HG02588 (cell line): Measurements from ENCODE around the gene CDK11B.
"Not testable (repeated sequence)": the region's sequence is repeated elsewhere in the genome, so short reads cannot be mapped to it uniquely, and the experiment has no call there.

Experiments
- ATAC-seq: cut with Tn5 transposase; IDR thresholded peaks from one replicate; pipeline ENCODE4 v1.9.1; 2021; ENCODE audit warnings: mild to moderate bottlenecking, moderate library complexity; ENCODE audit not compliant: unreplicated experiment

Gene CDK11B

DNA sequence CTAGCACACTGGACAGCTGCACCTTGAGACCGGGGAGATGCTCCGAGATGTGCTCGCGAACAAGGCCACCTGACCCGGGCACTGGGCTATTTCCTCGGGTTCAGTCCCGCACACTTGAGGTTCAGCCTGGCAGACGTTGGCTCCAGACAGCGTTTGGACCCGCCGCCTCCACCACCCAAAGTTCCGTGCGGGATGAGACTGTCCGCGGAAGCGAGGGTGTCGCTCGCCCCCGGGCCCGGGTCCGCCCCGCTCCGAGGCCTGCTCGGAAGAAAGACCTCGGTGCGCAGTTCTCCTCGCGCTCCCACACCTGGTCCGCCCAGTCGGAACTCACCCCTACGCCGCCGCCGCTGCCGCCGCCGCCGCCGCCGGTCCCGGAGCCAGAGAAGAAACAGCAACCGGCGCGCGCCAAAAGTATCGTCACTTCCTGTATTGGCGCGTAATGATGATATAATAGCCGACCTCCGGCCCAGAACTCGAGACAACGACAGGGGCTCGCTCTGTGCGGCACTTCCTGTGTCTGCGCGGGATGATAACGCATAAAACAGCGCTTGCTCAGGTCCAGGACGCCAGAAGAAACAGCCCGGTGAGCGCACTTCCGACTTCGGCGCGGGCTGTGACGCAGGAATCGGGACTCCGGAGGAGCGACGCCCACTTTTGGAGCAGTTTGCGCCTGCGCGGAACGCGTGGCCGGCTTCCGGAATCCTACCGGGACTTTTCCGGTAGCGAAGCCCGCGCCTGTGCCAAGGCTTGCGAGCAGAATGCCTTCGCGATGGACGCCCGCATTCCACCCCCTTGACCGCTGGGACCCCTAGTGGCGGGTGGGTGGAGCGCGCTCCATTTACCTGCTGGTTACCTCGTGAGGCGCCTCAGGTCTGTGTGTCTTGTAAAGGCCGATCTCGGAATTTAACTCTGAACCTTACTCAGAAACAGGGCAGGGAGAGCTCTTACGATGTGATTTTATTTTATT is at the start of gene CDK11B:
Gene CDK11B, minus strand, starts transcription at position 422 of the 967 bp plus-strand sequence. CDS start 1,519 bp downstream, outside the sequence.
- ATAC-seq: peak; percentile 85

DNA sequence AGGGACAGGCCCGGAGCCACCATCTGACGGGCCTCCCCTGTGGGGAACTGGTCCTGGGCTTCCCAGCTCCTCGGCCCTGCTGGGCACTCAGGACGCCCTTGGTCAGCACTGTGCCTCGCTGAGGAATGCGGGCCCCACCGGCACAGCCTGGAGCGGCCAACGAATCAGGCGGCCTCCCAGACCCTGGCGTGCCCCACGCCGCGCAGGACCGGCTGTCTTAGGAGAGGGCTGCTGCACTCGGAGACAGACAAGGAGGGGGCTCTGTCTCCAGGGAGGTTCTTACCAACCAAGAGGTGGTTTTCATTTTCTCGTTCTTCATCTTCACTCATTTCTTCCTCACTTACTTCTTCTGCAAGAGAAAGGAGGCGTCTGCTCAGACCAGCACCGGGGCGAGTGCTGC is 49.1 kb upstream of the CDK11B start:
- not testable (repeated sequence) for ATAC-seq

DNA sequence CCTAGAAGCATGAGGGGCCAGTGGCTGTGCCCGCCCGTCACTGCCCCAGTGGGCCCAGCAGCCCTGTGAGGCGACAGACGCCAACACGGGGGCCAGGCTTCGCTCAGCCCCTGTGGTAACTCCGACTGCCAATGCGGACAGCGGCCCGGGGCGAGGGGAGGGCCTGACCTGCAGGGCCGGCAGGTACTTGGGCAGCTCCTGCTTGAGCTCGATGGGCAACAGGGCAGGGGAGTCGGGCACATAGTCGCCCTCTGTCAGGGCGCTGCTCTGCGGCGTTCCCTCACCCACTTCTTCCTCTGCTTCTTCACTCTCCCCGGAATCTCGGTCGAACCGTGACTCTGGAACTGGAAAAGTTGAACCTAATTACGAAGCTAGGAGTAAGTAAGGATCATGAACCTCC is 48.4 kb upstream of the CDK11B start:
- ATAC-seq: not testable (repeated sequence)

DNA sequence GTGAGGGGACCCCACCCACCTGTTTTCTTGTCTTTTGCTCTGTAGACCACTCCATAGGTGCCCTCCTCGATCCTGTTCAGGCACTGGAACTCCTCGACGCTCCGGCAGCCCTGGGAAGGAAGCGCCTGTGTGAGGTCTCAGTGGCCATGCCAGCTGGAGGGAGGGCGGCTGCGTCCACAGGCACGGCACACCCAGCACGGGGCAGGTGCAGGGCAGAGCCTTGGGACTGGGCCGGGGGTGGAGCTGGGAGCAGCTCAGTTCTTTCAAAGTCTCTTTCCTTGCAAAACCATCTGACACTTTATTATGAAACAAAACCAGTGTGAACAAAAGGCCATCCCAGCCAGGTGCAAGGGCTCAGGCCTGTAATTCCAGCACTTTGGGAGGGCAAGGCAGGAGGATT is 46.8 kb upstream of the CDK11B start:
- ATAC-seq: not testable (repeated sequence)

DNA sequence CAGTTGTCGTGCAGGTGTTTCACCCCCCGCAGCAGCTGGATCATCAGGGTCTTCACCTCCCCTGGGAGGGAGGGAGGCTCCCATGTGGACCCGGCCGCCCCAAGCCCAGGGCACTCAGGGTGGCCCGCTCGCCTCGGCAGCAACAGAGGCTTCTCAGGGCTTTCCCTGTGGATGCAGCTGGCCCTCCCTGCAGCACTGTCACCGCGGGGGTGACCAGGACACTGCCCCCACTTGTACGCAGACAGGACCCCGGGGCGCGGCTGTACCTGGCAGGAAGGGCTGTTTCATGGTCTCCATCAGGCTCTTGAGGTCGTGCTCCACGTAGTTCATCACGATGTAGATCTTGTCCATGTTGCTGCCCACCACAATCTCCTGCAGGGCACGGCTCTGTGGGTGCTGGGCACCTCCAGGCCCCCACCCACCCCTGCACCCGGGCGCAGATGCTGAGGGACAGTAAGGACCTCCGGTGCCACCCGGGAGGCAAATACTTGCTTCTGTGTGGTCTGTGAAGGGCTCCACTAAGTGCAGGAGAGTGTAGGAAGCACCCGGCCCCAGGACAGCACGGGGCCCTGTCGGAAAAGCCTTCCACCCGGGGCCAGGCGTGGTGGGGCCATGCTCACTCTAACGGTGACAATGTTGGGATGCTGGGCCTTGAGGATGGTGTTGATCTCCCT is 45.6 kb upstream of the CDK11B start:
- ATAC-seq: not testable (repeated sequence)

DNA sequence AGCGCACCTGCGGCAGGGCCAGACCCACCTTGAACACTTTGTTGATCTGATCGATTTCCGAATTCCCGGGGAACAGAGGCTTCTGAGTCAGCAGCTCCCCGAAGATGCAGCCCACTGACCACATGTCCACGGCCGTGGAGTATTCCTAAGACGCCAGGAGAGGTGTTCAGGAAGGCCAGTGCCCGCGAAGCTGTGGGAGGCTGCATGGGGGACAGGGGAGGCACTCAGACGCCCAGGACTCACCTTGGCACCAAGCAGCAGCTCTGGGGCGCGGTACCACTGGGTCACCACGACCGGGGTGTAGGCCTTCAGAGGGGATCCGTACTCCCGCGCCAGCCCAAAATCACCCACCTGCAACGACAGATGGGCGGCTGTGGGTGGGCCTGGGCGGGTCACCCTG is 45.0 kb upstream of the CDK11B start:
- no peak for ATAC-seq

DNA sequence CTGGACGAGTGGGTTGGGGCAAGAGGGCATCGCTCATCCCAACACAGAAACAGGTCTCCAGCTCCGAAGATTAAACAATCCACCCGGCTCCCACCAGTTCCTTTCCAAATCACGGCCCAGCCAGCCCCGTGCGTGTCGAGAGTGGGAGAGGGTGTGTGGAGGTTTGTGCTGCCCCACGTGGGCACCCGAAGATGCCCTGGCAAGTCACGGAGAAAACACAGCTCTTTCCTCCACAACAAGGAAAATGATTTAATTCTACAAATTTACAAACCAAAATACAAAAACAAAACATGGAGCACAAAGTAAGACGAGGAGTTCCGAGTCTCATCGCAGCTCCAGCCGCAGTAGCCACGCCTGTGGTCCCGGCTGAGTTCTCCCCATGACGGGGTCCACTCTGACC is 43.7 kb upstream of the CDK11B start:
- not testable (repeated sequence) for ATAC-seq

DNA sequence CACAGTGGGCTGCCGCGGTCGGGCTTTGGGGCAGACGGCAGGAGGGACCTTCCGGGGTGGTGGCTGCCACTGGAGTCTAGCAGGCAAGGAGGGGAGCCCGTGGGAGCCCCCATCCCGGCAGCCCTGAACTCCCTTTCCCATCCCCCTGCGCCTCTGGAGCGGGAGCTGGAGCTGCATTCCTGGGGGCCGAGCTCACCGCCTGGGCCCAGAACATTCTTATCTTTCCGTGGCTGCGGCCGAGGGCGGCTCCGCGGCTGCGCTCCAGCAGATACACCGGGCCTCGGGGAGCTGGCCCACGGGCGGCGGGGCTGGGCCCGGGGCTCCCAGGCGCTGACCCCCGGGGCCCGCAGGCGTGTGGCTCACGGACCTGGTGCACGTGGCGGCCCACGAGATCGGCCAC is 41.8 kb upstream of the CDK11B start:
- not testable (repeated sequence) for ATAC-seq

DNA sequence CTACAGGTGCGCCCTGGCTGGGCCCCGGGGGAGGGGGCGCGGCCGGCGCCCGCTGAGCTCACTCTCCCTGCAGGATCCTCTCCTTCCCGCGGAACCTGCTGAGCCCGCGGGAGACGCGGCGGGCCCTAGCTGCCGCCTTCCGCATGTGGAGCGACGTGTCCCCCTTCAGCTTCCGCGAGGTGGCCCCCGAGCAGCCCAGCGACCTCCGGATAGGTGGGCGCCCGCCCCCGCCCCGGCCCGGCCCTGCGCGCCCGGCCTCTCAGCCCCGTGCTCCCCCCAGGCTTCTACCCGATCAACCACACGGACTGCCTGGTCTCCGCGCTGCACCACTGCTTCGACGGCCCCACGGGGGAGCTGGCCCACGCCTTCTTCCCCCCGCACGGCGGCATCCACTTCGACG is 41.3 kb upstream of the CDK11B start:
- not testable (repeated sequence) for ATAC-seq

DNA sequence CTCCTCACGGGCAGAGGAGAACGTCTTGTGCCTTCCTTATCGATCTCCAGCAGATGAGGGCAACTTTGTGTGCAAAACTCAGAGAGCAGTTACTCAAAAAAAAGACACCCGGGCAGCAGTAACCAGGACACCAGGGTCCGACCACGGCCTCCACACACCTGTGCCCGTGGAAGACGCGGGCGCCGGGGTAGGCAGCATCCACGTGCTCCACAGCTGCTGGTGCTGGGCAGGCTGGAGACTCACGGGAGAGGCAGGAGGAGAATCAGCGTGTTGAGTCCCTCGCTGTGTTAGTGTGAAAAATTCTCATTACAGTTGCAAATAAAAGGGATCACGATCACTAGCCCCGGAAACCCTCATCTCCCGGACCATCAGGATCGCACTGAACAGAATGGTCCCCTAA is 40.3 kb upstream of the CDK11B start:
- ATAC-seq: not testable (repeated sequence)

DNA sequence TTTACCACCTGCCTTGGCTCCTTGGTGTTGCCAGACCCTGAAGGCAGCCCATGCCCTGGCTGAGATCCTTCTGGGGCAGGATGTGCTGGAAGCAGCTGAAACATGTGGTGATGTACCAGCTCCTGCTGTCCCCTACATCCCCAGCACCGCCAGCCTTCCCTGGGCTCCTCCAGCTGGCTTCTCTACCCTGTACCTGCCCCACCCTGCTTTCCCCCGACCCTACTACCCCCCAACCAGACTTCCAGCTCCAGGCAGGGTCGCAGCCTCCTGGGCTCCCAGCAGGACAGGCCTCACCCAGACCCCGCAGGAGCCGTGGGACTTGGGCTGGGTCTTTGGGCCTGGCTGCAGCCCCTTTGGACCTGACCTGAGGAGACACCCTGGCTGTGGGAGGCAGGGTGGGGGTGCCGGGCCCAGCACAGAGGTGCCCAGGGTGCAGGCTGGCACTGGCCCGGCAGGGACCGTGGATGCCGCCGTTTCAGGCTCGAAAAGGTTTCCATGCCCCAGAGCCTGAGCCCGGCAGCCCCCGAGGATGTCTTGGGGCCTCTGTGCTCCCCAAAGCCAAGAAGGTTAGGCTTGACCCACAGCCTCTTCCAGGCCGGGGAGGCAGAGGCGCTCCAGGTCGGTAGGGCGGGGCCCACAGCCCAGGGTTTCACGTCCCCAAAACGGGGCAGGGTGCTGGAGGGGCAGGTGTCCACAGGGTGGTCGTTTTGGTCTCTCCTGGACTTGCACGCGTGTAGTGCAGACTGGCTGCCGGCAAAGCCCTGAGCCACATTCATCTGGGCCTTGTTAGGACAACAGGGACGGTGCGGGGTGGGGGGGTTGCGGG is 38.8 kb upstream of the CDK11B start:
- not testable (repeated sequence) for ATAC-seq

DNA sequence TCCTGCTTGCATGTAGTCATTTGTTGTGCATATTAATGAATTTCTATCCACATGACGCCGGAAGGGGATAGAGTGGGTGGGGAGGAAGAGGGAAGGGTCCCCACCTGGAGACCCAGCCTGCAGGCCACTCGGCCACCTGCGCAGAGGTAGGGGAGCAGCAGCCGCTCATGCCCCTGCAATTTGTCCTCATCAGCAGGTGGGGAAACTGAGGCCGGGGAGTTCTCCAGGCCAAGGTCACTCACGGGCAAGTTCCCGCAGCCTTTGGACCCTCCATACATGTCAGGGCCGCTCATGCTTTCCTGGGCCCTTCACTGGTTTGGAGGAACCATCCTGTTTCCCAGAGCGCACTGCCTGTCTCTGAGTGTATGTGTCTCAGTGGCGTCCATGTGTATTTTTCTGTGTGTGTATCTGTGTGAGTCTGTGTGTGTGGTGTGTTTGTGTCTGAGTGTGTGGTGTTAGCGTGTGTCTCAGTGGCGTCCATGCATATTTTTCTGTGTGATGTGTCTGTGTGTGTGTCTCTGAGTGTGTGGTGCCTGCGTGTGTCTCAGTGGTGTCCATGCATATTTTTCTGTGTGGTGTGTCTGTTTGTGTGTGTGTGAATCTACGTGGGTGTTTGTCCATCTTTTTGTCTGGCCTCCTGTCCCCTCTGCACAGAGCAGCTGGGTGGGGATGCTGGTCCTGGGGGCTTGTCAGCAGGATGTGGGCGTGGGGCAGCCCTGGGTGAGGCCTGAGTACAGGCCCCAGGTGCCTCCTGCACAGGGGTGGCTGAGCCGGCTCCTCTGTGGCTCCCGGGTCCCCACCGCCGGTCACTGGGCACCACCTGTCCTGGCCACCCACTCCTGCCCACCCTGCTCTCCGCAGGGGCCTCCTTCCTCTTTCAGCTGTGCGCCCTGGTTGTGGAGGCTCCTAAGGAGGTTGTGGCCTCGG is 37.9 kb upstream of the CDK11B start:
- ATAC-seq: not testable (repeated sequence)

DNA sequence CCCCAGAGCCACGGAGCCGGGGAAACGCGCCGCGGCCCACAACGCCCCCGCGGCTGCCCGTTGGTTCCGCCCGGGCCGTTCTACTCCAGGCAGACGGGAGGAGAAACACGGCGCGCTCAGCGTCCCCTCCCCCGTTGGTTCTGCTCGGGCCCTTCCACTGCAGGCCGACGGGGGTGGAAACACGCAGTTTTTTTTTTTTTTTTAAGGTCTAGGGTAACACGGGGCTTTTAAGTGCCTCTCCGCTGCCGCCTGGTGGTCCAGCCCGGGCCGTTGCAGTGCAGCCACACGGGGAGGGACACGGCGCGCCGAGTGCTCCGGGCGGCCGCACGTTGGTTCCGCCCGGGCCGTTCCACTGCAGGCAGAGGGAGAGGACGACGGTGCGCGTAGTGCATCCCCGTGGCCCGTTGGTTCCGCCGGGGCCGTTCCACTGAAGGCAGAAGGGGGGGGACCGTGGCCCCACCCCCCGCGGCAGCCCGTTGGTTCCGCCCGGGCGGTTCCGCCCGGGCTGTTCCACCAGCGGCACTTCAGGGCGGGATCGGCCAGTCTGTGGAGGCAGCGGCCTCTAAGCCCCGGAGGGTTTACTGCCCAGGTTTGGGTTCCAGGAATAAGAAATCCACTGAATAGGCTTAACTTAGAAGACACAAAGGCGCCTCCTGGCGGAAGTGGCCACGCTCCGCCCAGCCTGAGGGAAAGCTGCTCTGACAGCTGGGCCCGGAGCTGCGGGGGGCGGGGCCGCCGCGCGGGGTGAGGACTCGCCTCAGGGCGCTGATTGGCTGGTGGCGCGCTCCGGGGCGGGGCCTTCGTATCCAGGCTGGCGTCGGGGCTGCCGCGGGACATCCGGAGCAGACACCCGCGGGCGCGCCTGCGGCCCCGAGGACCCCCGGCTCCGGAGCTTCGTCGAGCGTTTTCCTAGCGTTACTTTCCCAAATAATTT is 34.2 kb upstream of the CDK11B start, which contains the start of gene SLC35E2B:
Gene SLC35E2B, minus strand, starts transcription at position 82 of the 934 bp plus-strand sequence. CDS start 16,096 bp downstream, outside the sequence.
- peak; percentile 69 for ATAC-seq

DNA sequence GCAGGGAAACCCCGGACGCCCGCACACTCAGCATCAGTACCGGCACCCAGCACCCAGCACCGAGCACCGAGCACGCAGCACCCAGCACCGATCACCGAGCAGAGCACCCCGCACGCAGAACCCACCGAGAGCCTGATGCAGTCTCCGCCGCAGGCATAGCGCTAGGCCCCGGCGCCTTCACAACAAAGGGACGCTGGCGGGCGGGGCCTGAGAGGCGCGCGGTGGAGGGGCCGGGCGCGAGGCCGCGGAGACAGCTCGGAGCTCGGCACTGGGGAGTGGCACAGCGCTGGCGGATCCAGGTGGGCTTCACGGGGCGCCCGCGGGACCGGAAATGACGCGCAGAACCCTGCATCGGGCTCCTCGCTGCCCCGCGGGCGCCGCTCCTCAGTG is 33.5 kb upstream of the CDK11B start:
- peak; percentile 35 for ATAC-seq

DNA sequence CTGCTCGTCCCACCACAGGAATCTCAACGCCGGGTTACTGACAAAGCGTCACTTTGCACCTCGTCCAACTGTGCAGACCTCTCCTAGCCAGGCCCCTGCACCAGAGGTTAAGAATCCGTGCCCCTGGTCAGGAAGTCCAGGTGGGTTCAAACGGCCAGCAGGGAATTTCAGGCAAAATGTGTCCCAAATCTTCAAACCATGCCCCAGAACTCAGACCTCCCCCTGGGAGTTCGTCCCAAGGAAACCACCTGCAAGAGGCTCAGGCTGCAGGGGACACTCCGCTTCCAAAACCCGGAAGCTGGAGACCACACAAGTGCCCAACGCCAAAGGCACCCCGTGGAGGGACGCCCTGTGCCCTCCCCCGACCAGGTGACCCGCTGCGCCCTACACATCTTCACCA is 32.6 kb upstream of the CDK11B start:
- not testable (repeated sequence) for ATAC-seq

DNA sequence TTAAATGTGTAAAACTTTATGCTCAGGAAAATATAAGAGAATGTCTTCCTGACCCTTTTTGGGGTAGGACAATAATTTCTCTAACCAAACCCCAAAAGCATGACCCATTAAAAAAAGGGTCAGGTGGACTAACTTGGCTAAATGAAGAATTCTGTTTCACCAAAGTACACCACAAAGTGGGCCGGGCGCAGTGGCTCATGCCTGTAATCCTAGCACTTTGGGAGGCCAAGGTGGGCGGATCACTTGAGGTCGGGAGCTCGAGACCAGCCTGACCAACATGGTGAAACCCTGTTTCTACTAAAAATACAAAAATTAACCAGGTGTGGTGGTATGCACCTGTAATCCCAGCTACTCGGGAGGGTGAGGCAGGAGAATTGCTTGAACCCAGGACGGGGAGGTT is 30.7 kb upstream of the CDK11B start:
- not testable (repeated sequence) for ATAC-seq

DNA sequence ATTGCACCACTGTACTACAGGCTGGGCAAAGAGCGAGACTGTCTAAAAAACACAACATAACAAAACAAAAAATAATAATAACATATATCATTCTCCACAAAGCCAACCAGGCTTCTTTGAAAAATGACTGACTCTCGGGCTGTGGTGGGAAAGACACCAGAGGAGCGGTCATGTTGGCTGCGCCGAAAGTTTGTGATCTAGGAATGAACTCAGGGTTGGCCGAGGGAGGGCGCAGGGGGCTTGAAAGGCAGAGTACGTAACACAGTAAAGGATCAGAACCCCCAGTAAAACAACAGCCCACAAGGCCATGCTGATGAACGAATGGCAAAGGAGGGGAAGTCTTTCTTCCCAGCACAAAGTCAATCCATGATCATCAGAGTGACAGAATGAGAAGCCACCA is 29.0 kb upstream of the CDK11B start:
- no peak for ATAC-seq

DNA sequence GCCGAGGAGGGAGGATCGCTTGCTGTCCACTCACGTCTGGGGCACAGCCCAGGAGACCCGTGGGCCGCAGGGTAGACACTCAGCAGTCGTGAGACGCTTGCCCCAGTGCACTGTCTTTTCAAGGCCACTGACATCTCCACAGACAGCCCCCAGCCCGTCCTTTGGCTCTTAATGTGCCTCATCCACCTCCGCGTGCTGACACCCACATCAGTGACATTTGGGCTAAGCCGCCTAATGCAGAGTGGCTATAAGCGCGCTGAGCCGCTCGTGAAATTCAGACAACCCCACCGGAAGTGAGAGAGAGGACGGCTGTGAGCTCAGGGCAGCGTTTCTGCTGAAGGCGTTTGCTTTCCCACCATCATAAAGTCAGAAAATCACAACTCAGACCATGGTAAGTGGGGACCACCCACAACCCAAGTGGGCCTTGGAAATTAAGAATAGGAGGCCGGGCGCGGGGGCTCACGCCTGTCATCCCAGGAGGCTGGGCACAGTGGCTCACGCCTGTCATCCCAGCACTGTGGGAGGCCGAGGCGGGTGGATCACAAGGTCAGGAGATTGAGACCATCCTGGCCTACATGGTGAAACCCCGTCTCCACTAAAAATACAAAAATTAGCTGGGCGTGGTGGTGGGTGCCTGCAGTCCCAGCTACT is 25.4 kb upstream of the CDK11B start:
- no peak for ATAC-seq
